Heart right ventricle (tissue), 16 donors: ENCODE measurements around the gene CPNE7. TPM values are rescaled to one million over a fixed set of nuclear protein-coding genes. Genes with fewer than 3 reads are reported as not detected.

Experiments used
- ATAC-seq, 8 donors: fragments of 200-7000 bp; cut with Tn5 transposase; one replicate each; pipeline ENCODE4 v1.9.1; 2020; ENCODE audit warnings: mild to moderate bottlenecking in 8 of 8, moderate library complexity in 8 of 8, moderate number of reproducible peaks in 1 of 8
- DNase-seq, 2 donors: peaks; one replicate each; pipeline ENCODE4 v3.0.0-alpha.2; 2020
- H3K27ac ChIP-seq, 10 donors: fragments of 200-600 bp; sonication (generic) in 2 of 10; one replicate each; pipeline versions ENCODE4 v1.5.0 to v1.8.0; 2020 to 2022; ENCODE audit warnings: mild to moderate bottlenecking in 3 of 10
- H3K27me3 ChIP-seq, 7 donors: fragments of 200-600 bp; one replicate each; pipeline ENCODE4 v1.8.0; 2021 to 2022; ENCODE audit warnings: mild to moderate bottlenecking in 2 of 7
- H3K36me3 ChIP-seq, 9 donors: fragments of 200-600 bp; sonication (generic) in 1 of 9; one replicate each; pipeline versions ENCODE4 v1.5.0 to v1.8.0; 2020 to 2022; ENCODE audit warnings: mild to moderate bottlenecking in 2 of 9
- H3K4me1 ChIP-seq, 9 donors: fragments of 200-600 bp; sonication (generic) in 1 of 9; one replicate each; pipeline versions ENCODE4 v1.5.0 to v1.8.0; 2020 to 2022; ENCODE audit warnings: mild to moderate bottlenecking in 4 of 9
- H3K4me3 ChIP-seq, 10 donors: fragments of 200-600 bp; sonication (generic) in 2 of 10; one replicate each; pipeline versions ENCODE4 v1.5.0 to v1.8.0; 2020 to 2022; ENCODE audit warnings: mild to moderate bottlenecking in 7 of 10, moderate library complexity in 2 of 10
- H3K9me3 ChIP-seq, 11 donors: fragments of 200-600 bp in 10 of 11; sonication (generic) in 2 of 11; one replicate each; pipeline versions ENCODE4 v1.5.0 to v1.8.0; 2013 to 2022; ENCODE audit warnings: mild to moderate bottlenecking in 2 of 11, control low read depth in 1 of 11, moderate library complexity in 1 of 11
- CTCF ChIP-seq, 9 donors: fragments of 200-600 bp; sonication (generic) in 2 of 9; IDR thresholded peaks; one replicate each; pipeline versions ENCODE4 v1.5.0 to v1.8.0; 2021 to 2022; ENCODE audit warnings: antibody characterized with exemption in 9 of 9, mild to moderate bottlenecking in 5 of 9, moderate library complexity in 1 of 9
- WGBS, 2 donors: extraction: QIAGEN DNeasy Blood & Tissue Kit; methylation state at CpG; one replicate each; pipeline ENCODE4 v1.1.7; 2013; ENCODE audit warnings: inconsistent platforms in 1 of 2; 5-methylcytosine and 5-hydroxymethylcytosine counted together
- intact Hi-C, 10 donors: fragments of 100-400 bp; cut with DNase I; formaldehyde crosslinking; loops; one replicate each; pipeline versions ENCODE4 v1.11.1 to v1.14.2; 2022
- polyA plus RNA-seq, 2 donors: library from polyadenylated mRNA; stranded (reverse); fragments of 200-250 nt; gene quantifications; one replicate each; pipeline ENCODE4 v1.2.3, GENCODE V29; 2013
- total RNA-seq, 10 donors: library from RNA; stranded (reverse); fragmentation: NEBNext Ultra II Directional in 3 of 10; extraction: Animal tissue kit (Norgen Biotek cat#: 25700) in 3 of 10; gene quantifications; one replicate each; pipeline versions ENCODE4 v1.2.1 to v1.2.4, GENCODE V29; 2021 to 2023
- donor health status: Arrhythmogenic right ventricular cardiomyopathy.
- donor health status: ischemic (EF 13 %, LVEDD 7.1; RV severe dilation, severe dysfunction).
- donor health status: healthy with polysubstance abuse.
- donor health status: DM: no; HTN: yes; CAD: no.
- donor health status: DM: no; HTN: no; CAD: no.
- donor health status: ischemic (EF 25% LVEDD 6.9; RV normal size, moderate dysfunction).
- donor health status: ischemic (EF 25% LVEDD 5.7; RV mildly dilated, moderate dysfunction).
- donor health status: healthy.
- donor health status: DM: yes; HTN: yes; CAD: no.
- donor health status: Ischemic cardiomyopathy.
- donor health status: ischemic (EF 35%, LVEDD 5.7; RV mildly dilated, moderate dysfunction).
- donor health status: nonischemic (EF 11% LVEDD 7.7; RV severe dilation, severe dysfunction).
- donor health status: DM: yes; HTN: yes; CAD: no.
- donor health status: PGD.
- donor health status: ischemic (EF 29% LVEDD 5.4; RV normal size, mild dysfunction).
- donor health status: nonischemic (EF 23%, LVEDD 6.1; RV moderate dilation, normal function).

The CPNE7 gene
- total and polyA plus RNA-seq, 12 donors = 0.16 to 0.33 TPM; not detected in 10

- Histone ChIP-seq H3K9me3 (no peaks in the 10 kb centered on the region), H3K27ac (no peak overlapping the region), H3K4me1 (no peaks in the 10 kb centered on the region), H3K36me3 (no peaks in the 10 kb centered on the region), H3K4me3 (no peak overlapping the region), H3K27me3 (no peaks in the 10 kb centered on the region)
- no peak for ATAC-seq
- 91 to 95% methylated on average over 26 of the region's 26 CpGs for WGBS, 2 donors
- TF ChIP-seq CTCF (IDR thresholded peaks at IDR 0.05) = no peak
- intact Hi-C loops = no loop called here
- no peak for DNase-seq
These were observed 13.0 kb downstream of the CPNE7 start for GRCh38 chr16:89588413-89589109.

- no peak overlapping the region for H3K27ac ChIP-seq
- H3K4me1 ChIP-seq = no peaks in the 10 kb centered on the region
- no peak for TF ChIP-seq CTCF (IDR thresholded peaks at IDR 0.05)
- no peaks in the 10 kb centered on the region for H3K27me3 ChIP-seq
- H3K9me3 ChIP-seq = no peaks in the 10 kb centered on the region
- H3K36me3 ChIP-seq = no peaks in the 10 kb centered on the region
- no peak overlapping the region for H3K4me3 ChIP-seq
- ATAC-seq (no peak), DNase-seq (no peak)
- intact Hi-C loops = no loop called here
- 88% methylated on average over 21 of the region's 21 CpGs for WGBS, 2 donors
These were observed 13.8 kb downstream of the CPNE7 start for GRCh38 chr16:89589241-89589926.

- WGBS, 2 donors = 83 to 85% methylated on average over 15 of the region's 15 CpGs
- TF ChIP-seq CTCF (IDR thresholded peaks at IDR 0.05) = no peak
- no peak overlapping the region for H3K4me3 ChIP-seq
These were observed 18.3 kb downstream of the CPNE7 start for GRCh38 chr16:89593841-89594240.

GRCh38 chr16:89595330-89596060, 19.9 kb downstream of the CPNE7 start:
- Histone ChIP-seq H3K4me1 (no peaks in the 10 kb centered on the region), H3K4me3 (no peak overlapping the region), H3K9me3 (no peaks in the 10 kb centered on the region), H3K27ac (no peak overlapping the region), H3K36me3 (no peaks in the 10 kb centered on the region), H3K27me3 (no peaks in the 10 kb centered on the region)
- DNase-seq = no peak
- no peak for ATAC-seq
- intact Hi-C loops = no loop called here
- TF ChIP-seq CTCF (IDR thresholded peaks at IDR 0.05) = no peak
- 93% methylated on average over 47 of the region's 47 CpGs for WGBS, 2 donors

More at GRCh38 chr16:89593841-89594240, 18.3 kb downstream of the CPNE7 start:
- Histone ChIP-seq H3K27me3 (no peaks in the 10 kb centered on the region), H3K36me3 (no peaks in the 10 kb centered on the region), H3K9me3 (no peaks in the 10 kb centered on the region), H3K27ac (no peak overlapping the region), H3K4me1 (no peaks in the 10 kb centered on the region)
- ATAC-seq (no peak), DNase-seq (no peak)
- intact Hi-C loops = no loop called here
